ENCODE measurements around the gene MIAT.

GRCh38 chr22:26713823-26714449, 56.5 kb downstream of the MIAT start:
- TF ChIP-seq CTCF (IDR thresholded peaks at IDR 0.05) (no peak), POLR2AphosphoS5 (IDR thresholded peaks at IDR 0.05) (no peak)
